Non-pigmented ciliary epithelial cell (primary cell): ENCODE measurements around the gene LYSMD2.
"Not testable (repeated sequence)": the region's sequence is repeated elsewhere in the genome, so short reads cannot be mapped to it uniquely, and the experiment has no call there.

Source experiments
- DNase-seq: peaks from one replicate; pipeline ENCODE4 v3.0.0-alpha.2; 2010; ENCODE audit warnings: low read depth

Gene LYSMD2

DNA sequence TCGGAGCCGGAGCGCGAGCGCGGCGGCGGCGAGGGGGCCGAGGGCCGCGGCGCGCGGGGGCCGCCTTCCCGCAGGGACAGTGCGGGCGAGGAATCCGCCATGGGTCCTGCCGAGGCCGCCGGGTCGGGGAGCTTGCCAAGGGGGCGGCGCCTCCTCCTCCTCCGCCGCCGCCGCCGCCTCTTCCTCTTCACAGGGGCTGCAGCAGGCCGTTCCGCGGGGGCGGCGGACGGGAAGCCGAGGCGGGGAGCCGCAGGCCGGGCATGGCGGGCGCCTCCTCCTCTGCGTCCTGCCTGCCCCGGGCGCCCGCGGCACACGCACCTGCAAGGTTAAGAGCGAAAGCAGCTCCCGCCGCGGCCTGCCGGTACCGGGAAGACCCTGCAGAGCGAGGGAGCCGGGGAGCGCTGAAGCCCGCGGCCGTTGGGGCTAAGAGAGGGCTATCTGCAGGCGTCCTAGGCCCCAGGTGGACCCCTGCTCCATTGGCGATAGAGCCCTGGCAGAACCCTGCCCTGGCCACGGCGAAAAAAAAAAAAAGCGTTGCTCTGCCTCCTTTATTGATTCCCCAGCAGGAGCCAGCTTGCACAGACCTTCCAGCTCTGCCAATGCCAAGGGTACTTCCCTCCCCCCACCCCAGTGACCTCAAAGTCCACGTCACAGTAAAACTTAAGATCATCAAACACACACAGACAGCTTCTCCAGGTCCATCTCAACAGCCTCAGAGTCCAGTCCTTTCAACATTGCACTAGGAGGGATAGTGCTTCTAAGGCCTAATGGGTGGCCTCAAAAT is at the start of gene LYSMD2:
Gene LYSMD2, minus strand, starts transcription at position 134 of the 784 bp plus-strand sequence. Its CDS starts 33 bp downstream, at position 101.
- no peak for DNase-seq

DNA sequence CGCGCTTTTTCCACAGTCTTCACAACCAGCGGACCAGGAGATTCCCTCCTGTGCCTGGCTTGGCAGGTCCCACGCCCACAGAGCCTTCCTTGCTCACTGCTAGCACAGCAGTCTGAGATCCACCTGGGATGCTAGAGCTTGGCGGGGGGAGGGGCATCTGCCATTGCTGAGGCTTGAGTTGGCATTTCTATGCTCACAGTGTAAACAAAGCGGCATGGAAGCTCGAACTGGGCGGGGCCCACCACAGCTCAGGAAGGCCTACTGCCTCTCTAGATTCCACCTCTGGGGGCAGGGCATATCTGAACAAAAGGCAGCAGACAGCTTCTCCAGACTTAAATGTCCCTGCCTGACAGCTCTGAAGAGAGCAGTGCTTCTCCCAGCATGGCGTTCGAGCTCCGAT is 49.7 kb upstream of the LYSMD2 start:
- not testable (repeated sequence) for DNase-seq

DNA sequence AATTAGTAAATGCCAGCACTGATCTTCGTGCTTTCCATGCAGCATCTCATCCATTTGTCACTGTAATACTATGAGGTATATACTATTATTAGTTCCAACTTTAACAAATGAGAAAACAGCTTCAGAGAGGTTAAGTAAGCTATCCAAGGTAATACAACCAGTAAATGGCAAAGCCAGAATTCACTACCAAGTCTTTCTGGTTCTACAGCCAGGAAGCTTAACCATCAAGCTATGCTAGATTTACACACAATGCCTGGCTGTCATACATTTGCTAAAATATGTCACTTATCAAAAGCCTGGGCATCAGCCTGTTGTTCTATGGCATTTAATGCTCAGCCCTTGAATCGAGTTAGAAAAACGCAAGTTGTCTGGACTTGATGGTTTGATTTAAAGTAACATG is 46.5 kb upstream of the LYSMD2 start:
- no peak for DNase-seq

DNA sequence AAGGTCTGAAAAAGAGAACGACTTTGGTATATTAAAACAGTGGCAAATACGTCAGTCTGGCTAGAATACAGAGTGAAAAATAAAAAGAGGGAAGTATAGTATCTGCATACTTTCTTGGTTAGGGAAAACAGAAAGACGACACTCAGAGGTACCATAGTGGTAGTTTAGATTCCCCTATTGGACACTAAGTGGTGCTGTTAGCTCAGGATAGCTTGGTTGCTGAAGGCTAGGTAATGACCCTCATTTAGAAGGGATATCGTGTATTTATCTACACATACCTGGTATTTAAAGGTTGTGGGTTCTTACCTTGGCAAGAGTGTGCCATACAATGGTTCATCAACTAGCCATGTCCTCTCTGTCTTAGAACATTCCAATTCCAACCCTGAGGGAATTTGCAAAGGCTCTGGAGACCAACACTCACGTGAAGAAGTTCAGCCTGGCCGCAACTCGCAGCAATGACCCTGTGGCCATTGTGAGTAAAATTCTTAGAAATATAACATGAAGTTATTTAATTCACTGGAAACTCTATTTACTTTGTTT is 45.0 kb upstream of the LYSMD2 start:
- no peak for DNase-seq

GRCh38 chr15:51781506-51781905 is 44.1 kb upstream of the LYSMD2 start:
- DNase-seq, result no peak

DNA sequence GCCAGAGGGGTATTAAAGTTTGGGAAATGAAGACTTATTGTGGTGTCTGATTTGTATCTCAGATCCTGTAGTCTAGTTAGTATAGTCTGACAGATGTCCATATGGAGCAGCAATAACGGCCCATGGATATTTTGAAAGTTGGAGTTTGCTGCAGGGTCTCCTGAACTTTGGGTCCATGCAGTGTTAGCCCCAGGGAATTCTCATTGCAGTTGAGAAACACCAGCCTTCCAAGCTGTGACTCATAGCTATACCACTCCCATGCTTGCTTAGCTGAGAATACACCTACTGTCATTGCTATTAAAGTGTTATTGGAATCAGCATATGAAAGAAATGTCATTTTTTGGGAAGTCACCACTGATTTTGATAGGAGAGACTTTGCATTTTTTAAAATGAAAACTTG is 43.2 kb upstream of the LYSMD2 start:
- no peak for DNase-seq

DNA sequence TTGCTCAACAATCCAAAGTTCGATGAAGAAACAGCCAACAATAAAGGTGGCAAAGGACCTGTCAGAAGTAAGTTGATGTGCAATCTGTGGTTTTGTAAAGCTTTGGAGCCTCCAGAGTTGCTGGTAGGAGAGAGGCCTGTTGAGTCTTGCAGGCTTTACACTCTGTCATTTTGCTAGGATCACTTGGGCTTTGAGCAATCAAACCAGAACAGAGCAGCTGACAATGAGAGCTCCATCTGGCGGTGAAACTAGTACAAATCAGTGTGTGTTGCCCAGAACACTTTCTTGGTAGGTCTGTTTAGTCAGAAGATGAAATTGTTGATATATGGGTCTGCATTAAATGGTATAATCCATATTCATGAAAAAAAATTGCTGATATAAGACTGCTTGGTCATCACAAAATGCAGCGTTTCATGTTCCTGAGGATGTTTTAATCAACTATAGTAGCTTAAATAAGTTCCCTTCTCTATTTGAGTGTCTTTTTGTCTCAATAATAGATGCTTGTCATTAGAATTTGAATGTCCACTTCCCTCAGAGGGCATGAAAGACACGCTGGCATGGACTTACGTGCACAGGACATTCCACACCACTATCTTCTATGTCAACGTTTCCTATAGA is 39.6 kb upstream of the LYSMD2 start:
- DNase-seq, result no peak

GRCh38 chr15:51775967-51776816 is 38.7 kb upstream of the LYSMD2 start:
- no peak for DNase-seq

DNA sequence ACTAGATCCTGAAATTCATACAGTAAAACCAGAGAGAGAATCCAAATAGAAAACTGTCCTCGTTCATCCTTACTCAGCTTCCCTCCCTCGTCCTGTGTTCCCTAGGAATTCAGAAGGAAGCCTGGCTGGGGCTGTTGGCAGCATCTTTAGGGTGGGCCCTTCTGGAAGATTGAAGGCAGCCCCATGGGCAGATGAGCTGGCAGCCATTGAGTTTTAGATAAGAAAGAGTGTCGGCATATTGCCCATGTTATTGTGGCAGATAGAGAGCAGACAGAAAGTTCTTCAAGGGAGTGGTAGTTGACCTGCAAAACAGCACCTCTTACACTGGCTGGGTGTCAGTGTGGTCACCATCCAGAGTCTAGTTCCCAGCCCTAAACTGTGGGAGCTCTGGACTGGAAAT is 37.5 kb upstream of the LYSMD2 start:
- no peak for DNase-seq

DNA sequence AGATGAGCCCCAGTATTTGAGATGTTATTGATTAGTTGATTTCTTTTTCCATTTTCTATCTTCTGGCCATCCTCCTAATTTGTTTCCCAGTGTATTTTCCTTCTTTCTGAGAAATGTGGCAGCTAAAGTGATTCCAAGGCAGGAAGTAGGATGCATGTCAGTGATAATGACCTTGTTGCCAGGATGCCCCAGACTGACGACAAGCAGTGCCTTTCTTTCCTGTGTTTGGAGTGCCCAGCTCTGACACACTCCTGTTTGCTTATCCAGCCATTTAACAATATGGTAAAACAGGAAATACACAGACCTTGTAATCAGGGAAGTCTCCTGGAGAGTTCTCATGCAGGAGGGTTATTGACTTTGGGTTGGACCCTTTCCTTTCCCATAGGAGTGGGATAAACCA is 34.3 kb upstream of the LYSMD2 start:
- no peak for DNase-seq

- no peak for DNase-seq
These were observed 33.4 kb upstream of the LYSMD2 start for GRCh38 chr15:51770902-51771301.

DNA sequence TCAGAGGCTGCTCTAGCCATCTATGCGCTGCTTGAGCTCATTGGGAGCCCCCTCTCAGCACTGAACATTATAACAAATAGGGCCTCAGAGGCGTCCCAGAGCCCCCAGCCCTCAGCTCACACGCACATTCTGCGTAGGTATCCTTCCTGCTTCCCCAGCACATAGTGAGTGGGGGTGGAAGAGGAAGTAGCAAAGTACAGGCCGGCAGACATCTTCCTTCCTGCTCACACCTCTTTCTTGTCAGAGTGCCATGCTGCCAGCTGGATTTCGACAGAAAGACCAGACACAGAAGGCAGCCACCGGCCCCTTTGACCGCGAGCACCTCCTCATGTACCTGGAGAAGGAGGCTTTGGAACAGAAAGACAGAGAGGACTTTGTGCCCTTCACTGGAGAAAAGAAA is 30.6 kb upstream of the LYSMD2 start:
- no peak for DNase-seq

DNA sequence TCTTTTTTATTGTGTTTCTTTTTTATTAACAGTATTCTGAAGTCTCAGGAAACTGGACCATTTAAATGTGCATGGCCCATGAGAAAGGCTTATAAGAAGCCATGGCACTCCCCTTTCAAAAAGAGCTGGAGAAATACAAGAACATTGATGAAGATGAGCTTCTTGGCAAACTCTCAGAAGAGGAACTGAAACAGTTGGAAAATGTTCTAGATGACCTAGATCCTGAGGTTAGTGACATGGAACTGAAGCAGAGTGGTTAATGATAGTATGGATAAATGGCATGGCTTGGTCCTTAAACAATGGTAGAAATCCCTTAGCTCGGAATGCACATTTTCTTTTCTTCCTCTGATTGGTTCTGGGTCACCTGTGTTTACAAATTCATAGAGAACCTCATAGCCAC is 28.9 kb upstream of the LYSMD2 start:
- DNase-seq, result no peak

DNA sequence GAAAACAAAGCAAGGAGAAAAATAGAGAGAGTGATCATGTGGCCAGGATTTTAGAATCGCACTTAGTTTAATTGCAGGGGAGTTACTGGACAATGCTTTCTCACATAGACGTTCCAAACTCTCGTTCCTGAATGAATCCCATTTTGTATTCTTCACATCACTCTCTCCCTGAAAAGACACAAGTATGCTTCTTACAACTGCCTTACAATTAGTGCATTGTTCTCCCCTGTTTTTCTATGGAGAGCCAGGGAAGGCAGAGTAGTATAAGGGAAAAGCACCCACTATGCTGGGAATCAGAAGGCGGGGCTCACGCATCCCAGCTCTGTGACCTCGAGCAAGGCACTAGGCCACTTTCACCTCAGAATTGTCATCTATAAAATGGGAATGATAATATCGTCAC is 28.3 kb upstream of the LYSMD2 start:
- no peak for DNase-seq

DNA sequence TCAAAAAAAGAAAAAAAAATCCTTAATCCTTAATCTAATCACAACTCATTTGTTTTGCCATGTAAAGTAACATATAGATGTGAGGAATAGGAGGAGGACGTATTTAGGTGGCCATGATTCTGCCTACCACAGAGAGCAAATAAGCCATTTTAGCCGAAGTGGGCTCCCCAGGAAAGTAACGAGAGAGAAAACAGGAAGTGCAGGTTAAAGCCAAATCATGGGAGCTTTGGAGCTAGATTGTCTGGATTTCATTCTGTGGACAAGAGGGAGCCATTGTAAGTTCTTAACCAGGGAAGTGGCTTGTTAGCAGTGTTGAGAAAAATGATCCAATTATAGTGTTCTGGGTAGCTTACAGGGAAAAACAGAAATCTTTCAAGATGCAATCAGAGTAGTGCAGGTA is 23.4 kb upstream of the LYSMD2 start:
- DNase-seq, result no peak

DNA sequence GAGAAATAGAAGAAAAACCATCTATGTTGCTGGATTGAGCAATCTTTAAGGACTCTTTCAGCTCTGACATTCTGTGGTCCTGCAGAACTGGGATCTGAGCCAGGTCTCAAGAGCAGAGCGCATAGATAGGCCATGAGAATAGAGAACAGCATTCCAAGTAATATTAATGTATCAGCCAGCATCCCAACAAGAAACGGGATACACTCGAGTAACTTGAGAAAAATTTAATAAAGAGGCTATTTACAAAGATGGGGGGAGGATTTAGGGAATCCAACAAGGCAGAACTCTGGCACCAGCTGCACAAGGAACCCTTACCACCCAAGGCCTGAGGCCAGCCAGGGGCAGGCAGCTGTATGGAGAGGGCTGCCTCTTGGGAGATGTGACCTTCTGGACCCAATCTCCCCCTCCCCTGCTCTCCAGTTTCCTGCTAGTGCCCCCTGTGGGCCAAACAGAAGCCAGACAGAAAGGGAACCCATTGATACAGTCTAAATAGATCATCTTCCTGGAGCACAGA is 22.2 kb upstream of the LYSMD2 start:
- DNase-seq, result peak; percentile 88

- DNase-seq, result no peak
These were observed 21.2 kb upstream of the LYSMD2 start for GRCh38 chr15:51758645-51759044.

GRCh38 chr15:51757450-51757849 is 20.0 kb upstream of the LYSMD2 start:
- no peak for DNase-seq

DNA sequence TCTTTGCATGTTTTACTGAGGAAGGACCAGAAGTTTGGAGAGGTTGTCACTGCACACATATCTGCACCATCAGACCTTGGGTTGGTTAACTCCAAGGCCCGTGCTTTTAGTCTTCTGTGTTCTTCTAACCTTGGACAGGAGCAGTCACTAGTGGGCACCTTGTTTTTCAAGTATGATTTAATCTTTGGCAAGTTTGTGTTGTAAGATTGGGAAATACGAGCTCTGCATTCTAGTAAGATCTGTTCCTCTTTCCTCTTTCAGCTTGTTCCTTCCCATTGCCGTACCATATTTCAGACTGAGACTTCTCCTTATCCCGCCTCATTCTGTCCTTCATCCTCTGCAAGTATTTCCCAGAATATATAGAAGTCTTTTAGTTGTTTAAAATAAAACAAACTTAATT is 19.0 kb upstream of the LYSMD2 start:
- DNase-seq, result no peak

GRCh38 chr15:51755790-51756189 is 18.3 kb upstream of the LYSMD2 start:
- DNase-seq, result no peak

GRCh38 chr15:51754267-51754666 is 16.8 kb upstream of the LYSMD2 start:
- no peak for DNase-seq

- no peak for DNase-seq
These were observed 15.4 kb upstream of the LYSMD2 start for GRCh38 chr15:51752888-51753287.
